HG03045 (cell line): ENCODE data around the gene STARD5.

Experiments
- ATAC-seq: cut with Tn5 transposase; IDR thresholded peaks from one replicate; pipeline ENCODE4 v1.9.1; 2021; ENCODE audit warnings: mild to moderate bottlenecking, moderate library complexity; ENCODE audit not compliant: unreplicated experiment

STARD5 gene

GRCh38 chr15:81294516-81294880, 29.4 kb downstream of the STARD5 start:
- ATAC-seq = no peak

- ATAC-seq = peak; percentile 55
Measured at GRCh38 chr15:81293728-81294515, 30.0 kb downstream of the STARD5 start.

GRCh38 chr15:81292523-81293001, 31.4 kb downstream of the STARD5 start:
- ATAC-seq = peak; percentile 37

GRCh38 chr15:81291916-81292522, 31.9 kb downstream of the STARD5 start:
- peak; percentile 2 for ATAC-seq

GRCh38 chr15:81289910-81290309, 34.0 kb downstream of the STARD5 start:
- ATAC-seq = no peak

- ATAC-seq = no peak
Measured at GRCh38 chr15:81288616-81289015, 35.3 kb downstream of the STARD5 start.

- ATAC-seq = no peak
Measured at GRCh38 chr15:81288040-81288439, 35.9 kb downstream of the STARD5 start.

- ATAC-seq = no peak
Measured at GRCh38 chr15:81286621-81287121, 37.3 kb downstream of the STARD5 start.

- ATAC-seq = no peak
Measured at GRCh38 chr15:81285461-81285860, 38.5 kb downstream of the STARD5 start.

GRCh38 chr15:81284256-81285031, 39.5 kb downstream of the STARD5 start:
- no peak for ATAC-seq

- ATAC-seq = no peak
Measured at GRCh38 chr15:81282911-81283310, 41.0 kb downstream of the STARD5 start.

GRCh38 chr15:81282606-81282895, 41.4 kb downstream of the STARD5 start:
- ATAC-seq = no peak

- no peak for ATAC-seq
Measured at GRCh38 chr15:81281766-81282605, 42.0 kb downstream of the STARD5 start.

GRCh38 chr15:81281456-81281735, 42.5 kb downstream of the STARD5 start:
- no peak for ATAC-seq

- no peak for ATAC-seq
Measured at GRCh38 chr15:81280696-81281455, 43.1 kb downstream of the STARD5 start.

- no peak for ATAC-seq
Measured at GRCh38 chr15:81279621-81280485, 44.1 kb downstream of the STARD5 start.

- no peak for ATAC-seq
Measured at GRCh38 chr15:81278306-81279029, 45.5 kb downstream of the STARD5 start.

- ATAC-seq = no peak
Measured at GRCh38 chr15:81277851-81278250, 46.1 kb downstream of the STARD5 start.

- no peak for ATAC-seq
Measured at GRCh38 chr15:81276967-81277366, 47.0 kb downstream of the STARD5 start.
